NCI-H526 treated with DMSO at 0.1 percent for 48 hours (cell line): Measurements from ENCODE around the gene CEBPE.

Experiments used
- DNase-seq: peaks from one replicate; lab custom pipeline; 2025; lab: John Stamatoyannopoulos, UW

CEBPE gene

GRCh38 chr14:23143911-23144310, 24.9 kb upstream of the CEBPE start:
- DNase-seq: no peak

- no peak for DNase-seq
These were observed 23.8 kb upstream of the CEBPE start for GRCh38 chr14:23142826-23143225.

GRCh38 chr14:23141706-23142444, 22.8 kb upstream of the CEBPE start:
- no peak for DNase-seq

GRCh38 chr14:23140371-23140770, 21.3 kb upstream of the CEBPE start:
- no peak for DNase-seq

DNA sequence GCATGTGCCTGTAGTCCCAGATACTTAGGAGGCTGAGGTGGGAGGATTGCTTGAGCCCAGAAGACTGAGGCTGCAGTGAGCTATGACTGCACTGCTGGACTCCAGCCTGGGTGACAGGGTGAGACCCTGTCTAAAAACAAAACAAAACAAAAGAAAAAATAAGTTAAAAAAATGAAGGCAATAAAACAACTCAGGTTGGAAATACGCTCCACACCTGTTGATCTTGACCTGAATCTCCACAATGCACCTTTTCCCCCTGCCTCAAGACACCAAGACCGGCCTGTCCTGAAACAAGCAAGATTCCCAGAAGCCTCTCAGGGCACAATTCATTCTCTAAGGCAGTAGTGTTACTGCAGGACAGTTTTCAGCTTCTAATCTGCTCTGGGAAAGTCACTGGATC, 20.8 kb upstream of the CEBPE start:
- no peak for DNase-seq

DNA sequence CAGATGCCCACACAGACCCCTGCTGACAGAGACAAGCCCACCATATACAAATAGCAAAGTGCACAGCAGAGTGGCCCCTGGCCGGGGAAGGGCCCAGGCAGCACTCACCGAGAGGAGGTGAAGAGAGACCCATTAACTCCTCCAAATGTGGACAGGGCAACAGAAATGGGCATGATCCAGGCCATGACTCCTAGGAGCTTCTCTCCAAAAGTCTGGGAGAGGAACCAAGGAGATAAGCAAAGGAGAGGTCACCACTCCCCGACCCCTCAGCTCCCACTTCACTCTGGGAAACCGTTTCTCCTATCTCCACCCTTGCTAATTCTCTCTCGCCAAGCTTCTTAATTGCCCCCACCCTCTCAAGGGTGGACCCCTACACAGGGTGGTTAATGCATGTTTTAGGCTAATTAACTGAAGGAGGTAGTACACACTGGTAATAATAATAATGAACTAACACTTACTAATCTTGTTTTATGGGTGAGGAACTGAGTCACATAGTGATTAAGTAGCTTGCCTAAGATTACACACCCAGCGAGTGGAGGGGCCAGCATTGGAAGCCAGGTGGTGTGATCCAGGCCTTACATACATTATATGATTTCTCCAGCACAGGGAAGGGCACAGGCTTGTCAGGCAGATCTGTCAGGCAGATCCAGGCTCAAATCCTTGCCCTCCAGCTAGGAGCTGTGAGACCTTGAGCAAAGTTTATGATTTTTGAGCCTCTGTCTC, 18.9 kb upstream of the CEBPE start:
- DNase-seq: no peak

- no peak for DNase-seq
These were observed 18.2 kb upstream of the CEBPE start for GRCh38 chr14:23137192-23137812.

- DNase-seq: no peak
These were observed 17.6 kb upstream of the CEBPE start for GRCh38 chr14:23136566-23137133.

DNA sequence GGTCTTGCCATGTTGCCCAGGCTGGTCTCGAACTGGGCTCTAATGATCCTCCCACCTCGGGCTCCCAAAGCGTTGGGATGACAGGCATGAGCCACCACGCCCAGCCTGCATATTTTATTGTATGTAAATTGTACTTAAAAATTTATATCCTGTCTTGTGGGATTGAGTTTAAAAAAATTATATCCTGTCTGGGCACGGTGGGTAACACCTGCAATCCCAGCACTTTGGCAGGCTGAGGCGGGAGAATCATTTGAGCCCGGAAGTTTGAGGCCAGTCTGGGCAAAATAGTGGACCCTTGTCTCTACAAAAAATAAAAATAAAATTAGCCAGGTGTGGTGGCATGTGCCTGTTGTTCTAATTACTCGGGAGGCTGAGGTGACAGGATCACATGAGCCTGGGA, 13.9 kb upstream of the CEBPE start:
- no peak for DNase-seq

DNA sequence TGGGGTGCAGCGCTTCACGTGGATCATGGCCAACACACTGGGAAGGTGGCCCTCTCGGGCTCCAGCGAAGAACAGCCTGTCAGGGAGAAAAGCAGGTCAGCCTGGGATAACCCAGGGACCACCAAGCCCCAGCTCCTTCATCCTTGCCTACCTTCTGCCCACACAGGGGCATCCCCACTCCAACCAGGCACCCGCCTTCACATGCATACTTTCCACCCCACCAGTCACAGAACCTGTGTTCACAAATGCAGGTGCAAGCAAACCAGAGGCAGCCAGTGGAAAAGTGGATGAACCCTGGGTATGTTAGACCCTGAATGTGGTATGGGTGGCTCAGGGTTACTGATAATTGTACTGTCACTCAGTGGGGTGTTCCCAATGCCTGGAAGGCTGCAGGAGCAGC, 12.4 kb upstream of the CEBPE start:
- no peak for DNase-seq

- DNase-seq: no peak
These were observed 11.8 kb upstream of the CEBPE start for GRCh38 chr14:23130871-23131270.

DNA sequence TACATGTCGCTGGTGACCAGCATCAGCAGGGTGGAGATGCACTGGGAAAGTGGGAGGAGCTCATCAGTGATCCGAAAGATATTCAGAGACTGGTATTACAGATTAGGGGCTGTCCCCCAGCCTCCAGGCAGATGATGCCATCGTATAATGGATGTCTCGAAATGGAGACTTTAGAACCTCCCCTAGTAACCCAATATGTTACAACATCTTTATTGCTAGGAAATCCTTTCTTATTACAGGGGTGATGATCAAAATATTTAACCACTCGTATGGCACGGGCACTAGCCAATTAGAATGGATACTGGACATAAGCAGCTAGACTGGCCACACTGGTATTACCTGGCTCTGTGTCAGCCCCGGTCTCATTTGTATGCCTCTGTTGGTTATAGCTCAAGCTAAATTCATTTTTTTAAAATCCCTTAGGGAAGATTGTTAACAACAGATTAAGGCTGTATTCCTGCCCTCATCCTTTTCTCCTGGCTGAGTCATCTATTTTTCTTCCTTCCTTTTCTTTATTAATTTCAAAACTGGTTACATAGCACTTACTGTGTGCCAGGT, 10.8 kb upstream of the CEBPE start:
- DNase-seq: no peak

DNA sequence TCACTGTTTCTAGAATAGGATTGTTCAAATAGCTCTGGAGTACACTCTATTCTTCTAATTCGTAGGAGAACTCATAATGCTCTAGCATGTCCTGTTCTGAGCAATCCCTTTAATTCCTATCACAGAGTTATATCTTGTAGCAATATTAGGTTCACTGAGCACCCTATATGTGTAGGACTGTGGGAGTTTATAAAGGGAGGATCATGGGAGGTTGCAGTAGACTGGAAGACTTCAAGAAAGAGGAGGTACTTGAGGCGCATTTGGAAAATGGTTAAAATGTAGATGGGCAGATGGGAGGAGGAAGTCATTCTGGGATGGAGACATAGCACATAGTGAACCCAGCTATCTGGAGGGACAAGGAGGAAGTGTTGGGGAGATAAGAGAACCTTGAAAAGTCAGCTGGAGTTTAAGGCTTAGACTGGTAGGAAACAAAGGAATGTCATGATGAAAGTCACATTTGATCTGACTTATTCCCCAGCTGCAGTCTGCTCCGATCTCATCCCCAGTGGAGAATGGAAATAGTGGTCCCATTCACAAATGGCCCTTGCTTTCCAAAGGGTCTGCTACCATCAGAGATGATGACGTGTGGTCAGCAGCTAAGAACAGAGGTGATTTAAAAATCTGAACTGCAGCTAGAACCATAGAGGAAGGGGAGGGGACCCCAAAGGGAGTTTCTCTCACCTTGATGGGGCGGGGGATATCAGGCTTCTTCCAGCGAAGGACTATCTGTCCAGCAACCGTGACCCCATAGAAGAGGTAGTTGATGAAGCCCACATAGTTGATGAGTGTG, 10.1 kb upstream of the CEBPE start:
- DNase-seq: no peak

- no peak for DNase-seq
These were observed 8.8 kb upstream of the CEBPE start for GRCh38 chr14:23127861-23128260.

GRCh38 chr14:23126548-23127278, 7.7 kb upstream of the CEBPE start:
- no peak for DNase-seq

DNA sequence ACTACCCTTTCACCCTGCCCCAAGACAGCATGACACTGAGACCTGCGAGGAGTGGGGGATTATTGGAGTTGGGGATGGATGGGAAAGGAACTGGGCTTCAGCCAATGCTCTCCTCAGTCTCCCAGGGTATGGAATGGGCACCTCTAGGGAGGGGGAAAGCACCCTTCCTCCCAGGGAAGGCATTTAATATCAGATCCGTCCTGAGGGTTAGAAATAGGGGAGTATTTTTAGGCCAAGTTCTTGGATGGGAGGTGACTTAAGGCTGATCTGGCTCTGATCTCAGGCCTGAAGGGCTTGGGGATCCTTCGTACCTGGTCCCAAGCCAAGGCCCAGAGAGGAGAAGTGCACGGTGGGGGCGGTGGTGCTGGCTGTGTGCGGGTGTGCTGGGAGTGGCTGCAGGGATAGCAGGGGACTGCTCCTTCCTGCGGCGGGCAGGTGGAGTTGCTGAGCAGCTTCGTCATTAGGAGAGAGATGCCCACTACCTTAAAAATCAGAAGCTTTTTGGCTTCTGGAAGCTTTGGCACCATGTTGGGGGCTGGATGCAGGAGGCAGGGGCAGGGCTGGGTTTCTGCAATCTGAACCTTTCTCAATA, 7.0 kb upstream of the CEBPE start:
- DNase-seq: no peak

- no peak for DNase-seq
These were observed 6.0 kb upstream of the CEBPE start for GRCh38 chr14:23125011-23125410.

DNA sequence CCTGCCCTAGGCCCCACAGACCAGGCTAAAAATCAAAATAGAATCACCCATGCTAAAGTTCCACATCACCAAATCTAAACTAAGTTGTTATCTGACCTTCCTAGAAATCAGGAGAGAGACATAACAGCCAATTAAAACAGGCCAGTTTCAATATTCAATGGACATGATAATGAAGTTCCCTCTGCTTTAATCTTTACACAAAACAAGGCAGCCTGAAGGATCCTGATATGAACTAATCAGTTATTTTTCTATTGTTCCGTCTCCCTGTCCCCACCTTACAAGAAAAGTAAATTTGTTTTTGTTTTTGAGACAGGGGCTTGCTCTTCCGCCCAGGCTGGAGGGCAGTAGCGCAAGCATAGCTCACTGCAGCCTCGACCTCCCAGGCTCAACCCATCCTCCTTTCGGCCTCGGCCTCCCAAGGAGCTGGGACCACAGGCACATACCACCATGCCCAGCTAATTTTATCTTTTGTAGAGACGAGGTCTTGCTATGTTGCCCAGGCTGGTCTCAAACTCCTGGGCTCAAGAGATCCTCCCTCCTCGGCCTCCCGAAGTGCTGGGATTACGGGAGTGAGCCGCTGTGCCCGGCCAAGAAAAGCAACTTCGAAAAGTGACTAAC, 5.4 kb upstream of the CEBPE start:
- DNase-seq: no peak

- DNase-seq: no peak
These were observed 4.4 kb upstream of the CEBPE start for GRCh38 chr14:23123419-23123818.

GRCh38 chr14:23122086-23122485, 3.0 kb upstream of the CEBPE start:
- no peak for DNase-seq
